ENCODE measurements around the gene POLR3H. TPM values are rescaled to one million over a fixed set of nuclear protein-coding genes. Genes with fewer than 3 reads are reported as not detected.

POLR3H gene
- total and polyA plus RNA-seq, 2 of the 4 experiments (the other 2 are of a cell fraction): 37.8 to 67.8 TPM

GRCh38 chr22:41587347-41587723, 43.1 kb upstream of the POLR3H start:
- Histone ChIP-seq H2BK20ac (ENCODE audit: low read depth, low read length) (no peak overlapping the region), H3K36me3 (ENCODE audit: control insufficient read depth, insufficient read depth, low read length) (peaks cover 23% of the 10 kb centered on the region), H3K4ac (ENCODE audit: low read depth, low read length) (no peak overlapping the region), H2AK9ac (replicated peaks; ENCODE audit: low read depth, low read length, poor library complexity) (no peak overlapping the region), H2BK5ac (ENCODE audit: low read depth, low read length, poor library complexity, severe bottlenecking) (no peak overlapping the region), H3K9ac (ENCODE audit: low read depth, low read length) (no peak overlapping the region), H4K91ac (ENCODE audit: insufficient read depth, low read depth, low read length) (no peak overlapping the region), H3K4me3 (ENCODE audit: insufficient read depth, low read depth, low read length) (no peak overlapping the region), H2AFZ (replicated peaks; ENCODE audit: low read length, poor library complexity) (no peak overlapping the region), H3K18ac (ENCODE audit: low read depth, low read length) (no peak overlapping the region), H2BK15ac (ENCODE audit: low read depth, low read length) (no peak overlapping the region), H4K20me1 (ENCODE audit: insufficient read depth, low read length) (no peaks in the 10 kb centered on the region), H3K9me1 (ENCODE audit: insufficient read depth, low read length) (peaks cover 4% of the 10 kb centered on the region; the same call in 1 of the 2 replicates), H3K79me1 (ENCODE audit: low read depth in 1 of 2, low read length in 2 of 2) (peaks cover 31 to 65% of the 10 kb centered on the region in 2 experiments), H4K5ac (ENCODE audit: low read depth, low read length) (no peak overlapping the region), H3K27me3 (ENCODE audit: control insufficient read depth, insufficient read depth, low read length) (no peaks in the 10 kb centered on the region), H3K14ac (replicated peaks; ENCODE audit: low read depth, low read length) (no peak overlapping the region), H2AK5ac (ENCODE audit: low read depth, low read length) (peak overlapping the region; percentile 7; the same call in 1 of the 2 replicates), H3K56ac (ENCODE audit: extremely low read depth, insufficient read depth, low read length) (no peak overlapping the region), H4K8ac (ENCODE audit: low read depth in 2 of 2, low read length in 2 of 2) (no peak overlapping the region), H2BK120ac (ENCODE audit: low read depth, low read length) (no peak overlapping the region), H3K4me1 (ENCODE audit: control insufficient read depth, insufficient read depth, low read length) (peaks cover 4% of the 10 kb centered on the region), H3K4me2 (ENCODE audit: low read depth, low read length) (no peak overlapping the region), H3K9me3 (ENCODE audit: control insufficient read depth, insufficient read depth, low read length) (no peaks in the 10 kb centered on the region), H3K27ac (ENCODE audit: insufficient read depth, low read length) (no peak overlapping the region), H3K23ac (ENCODE audit: low read depth, low read length) (no peak overlapping the region)
- ATAC-seq (ENCODE audit: low read depth) (no peak), DNase-seq (no peak)
- ChIA-PET CTCF (interaction anchor here (0.6 kb wide), 1 partner anchor 87 kb away, joined by 3 read pairs; no protein-coding TSS in a partner anchor), POLR2A (ENCODE audit: unreplicated experiment) (interaction anchor here (0.6 to 0.7 kb wide), 2 partner anchors 635 to 1591 kb away, joined by 5 to 10 read pairs; no protein-coding TSS in a partner anchor)
- no TSS peak for BruUV-seq (replicated peaks)
- TF ChIP-seq RAD21 (IDR thresholded peaks at IDR 0.05; ENCODE audit: low read length) (no peak), FOS (IDR thresholded peaks at IDR 0.05; ENCODE audit: low read depth, low read length) (no peak), RCOR1 (IDR thresholded peaks at IDR 0.05; ENCODE audit: insufficient replicate concordance, low read length) (no peak), POLR2A (IDR thresholded peaks at IDR 0.05; ENCODE audit: low read depth, low read length) (no peak), MAZ (IDR thresholded peaks at IDR 0.05; ENCODE audit: borderline replicate concordance, low read depth, low read length) (no peak), SMC3 (IDR thresholded peaks at IDR 0.05; ENCODE audit: low read depth, low read length) (no peak), MXI1 (IDR thresholded peaks at IDR 0.05; ENCODE audit: borderline replicate concordance, low read depth, low read length) (no peak), NFE2L2 (IDR thresholded peaks at IDR 0.05; ENCODE audit: low read depth, low read length) (no peak), CEBPB (IDR thresholded peaks at IDR 0.05; ENCODE audit: low read depth, low read length) (no peak), RFX5 (IDR thresholded peaks at IDR 0.05; ENCODE audit: low read depth, low read length) (no peak), CHD1 (IDR thresholded peaks at IDR 0.05; ENCODE audit: low read depth, low read length) (no peak), USF2 (IDR thresholded peaks at IDR 0.05; ENCODE audit: low read depth, low read length) (no peak), ELK1 (IDR thresholded peaks at IDR 0.05; ENCODE audit: borderline replicate concordance, low read depth, low read length) (no peak), CTCF (conservative IDR thresholded peaks at IDR 0.05; ENCODE audit: low read depth, low read length) (no peak), BHLHE40 (IDR thresholded peaks at IDR 0.05; ENCODE audit: low read depth, low read length) (no peak), MAFK (IDR thresholded peaks at IDR 0.05; ENCODE audit: low read depth, low read length) (no peak)
- intact Hi-C loops (cut with micrococcal nuclease) (no loop called here), in situ Hi-C loops (cut with MboI; ENCODE audit: low sequenced_read_pairs) (no loop called here), dilution Hi-C loops (cut with HindIII; ENCODE audit: low sequenced_read_pairs, unreplicated experiment) (no loop called here)
- WGBS, 2 experiments (ENCODE audit: extremely low coverage in 2 of 2, insufficient read length in 1 of 2): 100% methylated on average over 1 of the region's 7 CpGs; no CpG with 5 or more reads in 1 of the 2 experiments
